ENCODE data around the gene OR2T34.
A peak's percentile ranks its signal among the peaks of the same experiment; 100 is the strongest.
"Not testable (repeated sequence)": the region's sequence is repeated elsewhere in the genome, so short reads cannot be mapped to it uniquely, and the experiment has no call there.

OR2T34 gene

GRCh38 chr1:248574657-248575056, at the start of gene OR2T34:
Gene OR2T34 (minus strand): TSS chr1:248574757. CDS start chr1:248574757, 0 bp downstream.
- H3K27ac ChIP-seq, result not testable (repeated sequence)

- H3K27ac ChIP-seq, result no peak overlapping the region
- TF ChIP-seq CTCF (conservative IDR thresholded peaks at IDR 0.05), result peak; percentile 58
- no peak for TF ChIP-seq ZFX (IDR thresholded peaks at IDR 0.05)
These were observed 48.0 kb upstream of the OR2T34 start for GRCh38 chr1:248622570-248623001.

GRCh38 chr1:248621770-248622169, 47.2 kb upstream of the OR2T34 start:
- H3K27ac ChIP-seq, result no peak overlapping the region
- no peak for TF ChIP-seq ZFX (IDR thresholded peaks at IDR 0.05)
- TF ChIP-seq CTCF (conservative IDR thresholded peaks at IDR 0.05), result no peak

GRCh38 chr1:248618878-248619277, 44.3 kb upstream of the OR2T34 start:
- no peak for TF ChIP-seq ZFX (IDR thresholded peaks at IDR 0.05)
- no peak for TF ChIP-seq CTCF (conservative IDR thresholded peaks at IDR 0.05)
- H3K27ac ChIP-seq, result no peak overlapping the region

GRCh38 chr1:248618119-248618518, 43.6 kb upstream of the OR2T34 start:
- TF ChIP-seq ZFX (IDR thresholded peaks at IDR 0.05) (no peak), CTCF (conservative IDR thresholded peaks at IDR 0.05) (no peak)

GRCh38 chr1:248613742-248614141, 39.2 kb upstream of the OR2T34 start:
- TF ChIP-seq CTCF (conservative IDR thresholded peaks at IDR 0.05) (no peak), ZFX (IDR thresholded peaks at IDR 0.05) (no peak)
- no peak overlapping the region for H3K27ac ChIP-seq

More at GRCh38 chr1:248618119-248618518, 43.6 kb upstream of the OR2T34 start:
- no peak overlapping the region for H3K27ac ChIP-seq

- TF ChIP-seq ZFX (IDR thresholded peaks at IDR 0.05), result no peak
- TF ChIP-seq CTCF (conservative IDR thresholded peaks at IDR 0.05), result no peak
- no peak overlapping the region for H3K27ac ChIP-seq
These were observed 37.4 kb upstream of the OR2T34 start for GRCh38 chr1:248611883-248612414.

- H3K27ac ChIP-seq, result no peak overlapping the region
- TF ChIP-seq ZFX (IDR thresholded peaks at IDR 0.05) (no peak), CTCF (conservative IDR thresholded peaks at IDR 0.05) (no peak)
These were observed 35.7 kb upstream of the OR2T34 start for GRCh38 chr1:248610301-248610700.

Measured in C4-2B (cell line).